Osteocyte (in vitro differentiated cells): Measurements from ENCODE around the gene CATSPERZ. TPM values are rescaled to one million over a fixed set of nuclear protein-coding genes. Genes with fewer than 3 reads are reported as not detected.

Source experiments
- DNase-seq: peaks from one replicate; pipeline ENCODE4 v3.0.0; 2021; ENCODE audit warnings: mixed read lengths; ENCODE audit not compliant: unreplicated experiment; ENCODE audit errors: extremely low spot score
- H3K27ac Mint-ChIP-seq: one replicate; pipeline ENCODE4 v1.8.0; 2021; ENCODE audit warnings: mild to moderate bottlenecking, mixed read lengths; ENCODE audit not compliant: unreplicated experiment
- H3K27me3 Mint-ChIP-seq: one replicate; pipeline ENCODE4 v1.8.0; 2021; ENCODE audit warnings: mixed read lengths; ENCODE audit not compliant: unreplicated experiment
- H3K36me3 Mint-ChIP-seq: one replicate; pipeline ENCODE4 v1.8.0; 2021; ENCODE audit warnings: mixed read lengths; ENCODE audit not compliant: unreplicated experiment
- H3K4me1 Mint-ChIP-seq: one replicate; pipeline ENCODE4 v1.8.0; 2021; ENCODE audit warnings: mixed read lengths; ENCODE audit not compliant: unreplicated experiment
- H3K4me3 Mint-ChIP-seq: one replicate; pipeline ENCODE4 v1.8.0; 2021; ENCODE audit warnings: mild to moderate bottlenecking, moderate library complexity, mixed read lengths; ENCODE audit not compliant: unreplicated experiment
- H3K9me3 Mint-ChIP-seq: one replicate; pipeline ENCODE4 v1.8.0; 2021; ENCODE audit warnings: mixed read lengths; ENCODE audit not compliant: unreplicated experiment
- CTCF ChIP-seq: fragments of 200-600 bp; sonication (generic); IDR thresholded peaks from 2 replicates; pipeline ENCODE4 v1.5.0; 2021; ENCODE audit warnings: antibody characterized with exemption, mild to moderate bottlenecking, moderate library complexity
- microRNA-seq: library from miRNA; unstranded; fragments of <30 nt; microRNA quantifications from one replicate; pipeline ENCODE4 v1.1.0, GENCODE V29; 2020; ENCODE audit not compliant: unreplicated experiment
- total RNA-seq: library from RNA; stranded (reverse); gene quantifications from 2 replicates; pipeline ENCODE4 v1.2.1, GENCODE V29; 2021

CATSPERZ gene
- total RNA-seq, 1 donor from 2014 or later: not detected

DNA sequence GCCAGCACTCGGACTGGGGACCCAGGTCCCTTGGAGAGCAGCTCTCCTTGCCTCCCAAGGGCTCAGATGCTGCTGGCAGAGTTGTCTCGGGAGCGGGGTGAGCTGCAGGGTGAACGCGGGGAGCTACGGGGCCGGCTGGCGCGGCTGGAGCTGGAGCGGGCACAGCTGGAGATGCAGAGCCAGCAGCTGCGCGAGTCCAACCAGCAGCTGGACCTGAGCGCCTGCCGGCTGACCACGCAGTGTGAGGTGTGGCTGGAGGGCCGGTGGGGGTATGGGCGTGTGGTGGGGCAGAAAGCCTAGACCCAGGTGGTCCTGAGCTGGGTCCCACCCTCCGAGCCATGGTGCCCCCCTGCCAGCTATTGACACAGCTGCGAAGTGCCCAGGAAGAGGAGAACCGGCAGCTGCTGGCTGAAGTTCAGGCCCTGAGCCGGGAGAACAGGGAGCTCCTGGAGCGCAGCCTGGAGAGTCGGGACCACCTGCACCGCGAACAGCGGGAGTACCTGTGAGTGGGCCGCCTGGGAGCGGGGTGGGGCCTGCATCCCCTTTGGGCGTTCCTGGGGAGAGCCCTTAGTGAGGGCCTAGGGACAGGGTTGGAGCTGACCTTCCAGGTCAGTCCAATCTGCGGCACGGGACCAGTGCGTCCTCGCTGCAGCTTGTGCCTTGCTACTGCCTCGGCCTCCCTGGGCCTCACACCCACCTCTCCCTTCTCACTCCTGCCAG, 53.0 kb downstream of the CATSPERZ start:
- H3K36me3 Mint-ChIP-seq: no peaks in the 10 kb centered on the region
- no peak overlapping the region for H3K27ac Mint-ChIP-seq
- no peak overlapping the region for H3K4me3 Mint-ChIP-seq
- peaks cover 16% of the 10 kb centered on the region for H3K4me1 Mint-ChIP-seq
- H3K9me3 Mint-ChIP-seq: no peaks in the 10 kb centered on the region
- H3K27me3 Mint-ChIP-seq: no peaks in the 10 kb centered on the region
- TF ChIP-seq CTCF: no peak
- DNase-seq: no peak

DNA sequence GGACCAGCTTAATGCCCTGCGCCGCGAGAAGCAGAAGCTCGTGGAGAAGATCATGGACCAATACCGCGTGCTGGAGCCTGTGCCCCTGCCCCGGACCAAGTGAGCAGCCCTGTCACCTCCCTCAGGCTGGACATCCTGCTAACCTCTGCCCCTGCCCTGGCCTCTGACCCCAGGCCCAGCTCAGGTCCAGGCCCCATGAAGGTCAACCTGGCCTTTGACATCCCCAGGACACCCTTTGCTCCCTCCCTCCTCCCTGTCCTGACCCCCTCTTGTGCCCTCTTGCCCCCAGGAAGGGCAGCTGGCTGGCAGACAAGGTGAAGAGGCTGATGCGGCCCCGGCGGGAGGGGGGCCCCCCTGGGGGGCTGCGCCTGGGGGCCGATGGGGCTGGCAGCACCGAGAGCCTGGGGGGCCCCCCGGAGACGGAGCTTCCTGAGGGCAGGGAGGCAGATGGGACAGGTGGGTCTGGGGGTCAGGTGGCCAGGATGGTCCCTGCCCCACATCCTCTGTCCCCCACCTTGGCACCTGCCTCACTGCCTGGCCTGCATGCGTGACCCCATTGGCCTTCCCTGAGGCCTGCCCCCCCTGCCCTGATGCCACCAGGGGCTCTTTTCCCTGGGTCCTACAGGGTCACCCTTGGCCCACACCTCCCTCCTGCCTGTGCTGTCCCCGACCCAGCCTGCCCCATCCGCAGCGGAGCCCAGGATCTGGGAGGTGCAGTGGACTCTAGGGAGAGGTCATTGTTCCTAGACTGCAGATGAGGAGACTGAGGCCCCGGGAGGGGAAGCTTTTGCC, 53.8 kb downstream of the CATSPERZ start:
- no peaks in the 10 kb centered on the region for H3K9me3 Mint-ChIP-seq
- no peak overlapping the region for H3K4me3 Mint-ChIP-seq
- no peak for TF ChIP-seq CTCF
- H3K4me1 Mint-ChIP-seq: peaks cover 21% of the 10 kb centered on the region
- no peak for DNase-seq
- no peak overlapping the region for H3K27ac Mint-ChIP-seq
- no peaks in the 10 kb centered on the region for H3K27me3 Mint-ChIP-seq
- H3K36me3 Mint-ChIP-seq: no peaks in the 10 kb centered on the region

Small RNAs within 50 kb of the gene (microRNA-seq; reads per million reads assigned to microRNA genes)
- gene MIR7155: not detected

Other genes starting within 250 kb of the CATSPERZ start
- 22.3 and 29.6 TPM in 2 replicates for gene MACROD1, start 134.2 kb upstream of the CATSPERZ start, total RNA-seq
- 109 and 115 TPM in 2 replicates for gene STIP1, start 114.2 kb upstream of the CATSPERZ start, total RNA-seq
- 0.94 and 1.4 TPM in 2 replicates for gene FERMT3, start 93.6 kb upstream of the CATSPERZ start, total RNA-seq
- gene TRPT1, start 74.2 kb upstream of the CATSPERZ start, total RNA-seq: 39.2 and 39.7 TPM in 2 replicates
- 43.7 and 46.8 TPM in 2 replicates for gene NUDT22, start 74.1 kb upstream of the CATSPERZ start, total RNA-seq
- 46.5 and 49.9 TPM in 2 replicates for gene DNAJC4, start 69.8 kb upstream of the CATSPERZ start, total RNA-seq
- 205 and 217 TPM in 2 replicates for gene VEGFB, start 65.8 kb upstream of the CATSPERZ start, total RNA-seq
- 52.9 and 54.7 TPM in 2 replicates for gene FKBP2, start 59.3 kb upstream of the CATSPERZ start, total RNA-seq
- 270 and 286 TPM in 2 replicates for gene PPP1R14B, start 53.4 kb upstream of the CATSPERZ start, total RNA-seq
- 30.2 and 32.0 TPM in 2 replicates for gene PLCB3, start 48.8 kb upstream of the CATSPERZ start, total RNA-seq
- 68.3 and 73.6 TPM in 2 replicates for gene BAD, start 15.7 kb upstream of the CATSPERZ start, total RNA-seq
- gene GPR137, start 14.5 kb upstream of the CATSPERZ start, total RNA-seq: 68.0 and 71.4 TPM in 2 replicates
- 0.39 and 0.43 TPM in 2 replicates for gene KCNK4, start 9.1 kb upstream of the CATSPERZ start, total RNA-seq
- gene ESRRA, start 5.2 kb downstream of the CATSPERZ start, total RNA-seq: 32.7 and 37.4 TPM in 2 replicates
- gene TRMT112, start 17.2 kb downstream of the CATSPERZ start, total RNA-seq: 159 and 174 TPM in 2 replicates
- gene PRDX5, start 17.8 kb downstream of the CATSPERZ start, total RNA-seq: 215 and 217 TPM in 2 replicates
- 0.30 TPM in 1 of 2 replicates, not detected in the other for gene CCDC88B, start 39.8 kb downstream of the CATSPERZ start, total RNA-seq
- 33.7 and 35.9 TPM in 2 replicates for gene RPS6KA4, start 58.8 kb downstream of the CATSPERZ start, total RNA-seq